WTC11 (cell line): Measurements from ENCODE around the gene ERICH6B. TPM values are rescaled to one million over a fixed set of nuclear protein-coding genes. Genes with fewer than 3 reads are reported as not detected.

Experiments used
- ATAC-seq: fragments of 200-7000 bp; cut with Tn5 transposase; 2 replicates; pipeline ENCODE4 v1.10.0; 2021; ENCODE audit warnings: mild to moderate bottlenecking, moderate library complexity
- CTCF ChIA-PET: fragments of 300-600 bp; sonication (Branson Sonifier 250); formaldehyde crosslinking; loops from one replicate; lab custom pipeline; 2021; ENCODE audit warnings: antibody characterized with exemption; lab: Charles Lee
- POLR2A ChIA-PET: fragments of 350-600 bp; sonication (Branson Sonifier 250); formaldehyde crosslinking; loops from one replicate; lab custom pipeline; 2021; ENCODE audit warnings: antibody characterized with exemption; lab: Charles Lee
- DNase-seq: peaks from one replicate; pipeline ENCODE4 v3.0.0; 2021; ENCODE audit warnings: low spot score
- H3K27ac Mint-ChIP-seq: 2 replicates; pipeline ENCODE4 v1.8.0; 2021; ENCODE audit warnings: mixed read lengths
- H3K27me3 Mint-ChIP-seq: 2 replicates; pipeline ENCODE4 v1.8.0; 2021; ENCODE audit warnings: low read depth, mild to moderate bottlenecking, moderate library complexity, mixed read lengths
- H3K36me3 Mint-ChIP-seq: 2 replicates; pipeline ENCODE4 v1.8.0; 2021; ENCODE audit warnings: mixed read lengths
- H3K4me1 Mint-ChIP-seq: 2 replicates; pipeline ENCODE4 v1.8.0; 2022; ENCODE audit warnings: mixed read lengths
- H3K4me3 Mint-ChIP-seq: 2 replicates; pipeline ENCODE4 v1.8.0; 2021; ENCODE audit warnings: mild to moderate bottlenecking, moderate library complexity, mixed read lengths
- H3K9me3 Mint-ChIP-seq: 2 replicates; pipeline ENCODE4 v1.8.0; 2021; ENCODE audit warnings: mixed read lengths
- AR ChIP-seq: fragments of 250-450 bp; sonication (Bioruptor Pico); IDR thresholded peaks from 2 replicates; pipeline ENCODE4 v1.9.0; 2021; ENCODE audit warnings: mild to moderate bottlenecking
- CREB1 ChIP-seq: sonication (generic); formaldehyde crosslinking; IDR thresholded peaks from 2 replicates; pipeline ENCODE4 v1.8.0; 2023; ENCODE audit warnings: mild to moderate bottlenecking, missing genetic modification reagents
- E2F1 ChIP-seq: sonication (generic); formaldehyde crosslinking; IDR thresholded peaks from 2 replicates; pipeline ENCODE4 v1.8.0; 2022; ENCODE audit warnings: mild to moderate bottlenecking, missing genetic modification reagents
- EMX1 ChIP-seq: fragments of 250-450 bp; sonication (Bioruptor Pico); IDR thresholded peaks from 2 replicates; pipeline ENCODE4 v1.8.0; 2021; ENCODE audit warnings: mild to moderate bottlenecking
- FOXP1 ChIP-seq: sonication (generic); formaldehyde crosslinking; IDR thresholded peaks from 2 replicates; pipeline ENCODE4 v1.8.0; 2022; ENCODE audit warnings: missing genetic modification reagents, mild to moderate bottlenecking, moderate library complexity, borderline replicate concordance
- GABPB1 ChIP-seq: sonication (generic); formaldehyde crosslinking; IDR thresholded peaks from 2 replicates; pipeline ENCODE4 v1.8.1; 2023; ENCODE audit warnings: mild to moderate bottlenecking, missing genetic modification reagents
- GTF2I ChIP-seq: fragments of 250-450 bp; sonication (Bioruptor Pico); conservative IDR thresholded peaks from 2 replicates; pipeline ENCODE4 v1.4.0; 2021; ENCODE audit warnings: mild to moderate bottlenecking
- IRF1 ChIP-seq: sonication (generic); formaldehyde crosslinking; IDR thresholded peaks from 2 replicates; pipeline ENCODE4 v1.8.0; 2023; ENCODE audit warnings: missing genetic modification reagents
- IRF2 ChIP-seq: sonication (generic); formaldehyde crosslinking; IDR thresholded peaks from 2 replicates; pipeline ENCODE4 v1.8.0; 2022; ENCODE audit warnings: low read depth, missing genetic modification reagents, borderline replicate concordance
- KAT7 ChIP-seq: sonication (generic); formaldehyde crosslinking; IDR thresholded peaks from 2 replicates; pipeline ENCODE4 v1.8.1; 2023; ENCODE audit warnings: missing genetic modification reagents, mild to moderate bottlenecking, borderline replicate concordance
- NR2C2 ChIP-seq: sonication (generic); formaldehyde crosslinking; IDR thresholded peaks from 2 replicates; pipeline ENCODE4 v1.8.0; 2022; ENCODE audit warnings: mild to moderate bottlenecking, missing genetic modification reagents
- PREB ChIP-seq: sonication (generic); formaldehyde crosslinking; IDR thresholded peaks from 2 replicates; pipeline ENCODE4 v1.8.1; 2022; ENCODE audit warnings: mild to moderate bottlenecking, missing genetic modification reagents, moderate library complexity, borderline replicate concordance
- STAT6 ChIP-seq: sonication (generic); formaldehyde crosslinking; conservative IDR thresholded peaks from 2 replicates; pipeline ENCODE4 v1.8.1; 2023; ENCODE audit warnings: mild to moderate bottlenecking, low read depth, missing genetic modification reagents, moderate library complexity
- TEAD4 ChIP-seq: sonication (generic); formaldehyde crosslinking; IDR thresholded peaks from 2 replicates; pipeline ENCODE4 v1.8.0; 2022; ENCODE audit warnings: mild to moderate bottlenecking, missing genetic modification reagents
- TP53 ChIP-seq: sonication (generic); formaldehyde crosslinking; IDR thresholded peaks from 2 replicates; pipeline ENCODE4 v1.8.1; 2023; ENCODE audit warnings: mild to moderate bottlenecking, missing genetic modification reagents
- USF2 ChIP-seq: sonication (generic); formaldehyde crosslinking; IDR thresholded peaks from 2 replicates; pipeline ENCODE4 v1.8.1; 2023; ENCODE audit warnings: mild to moderate bottlenecking, missing genetic modification reagents, moderate library complexity
- ZNF121 ChIP-seq: sonication (generic); formaldehyde crosslinking; IDR thresholded peaks from 2 replicates; pipeline ENCODE4 v1.8.0; 2023; ENCODE audit warnings: missing genetic modification reagents
- ZNF232 ChIP-seq: sonication (generic); formaldehyde crosslinking; IDR thresholded peaks from 2 replicates; pipeline ENCODE4 v1.8.0; 2022; ENCODE audit warnings: mild to moderate bottlenecking, missing genetic modification reagents
- ZNF281 ChIP-seq: sonication (generic); formaldehyde crosslinking; IDR thresholded peaks from 2 replicates; pipeline ENCODE4 v1.8.0; 2023; ENCODE audit warnings: mild to moderate bottlenecking, missing genetic modification reagents
- ZNF396 ChIP-seq: fragments of 250-450 bp; sonication (Bioruptor Pico); IDR thresholded peaks from 2 replicates; pipeline ENCODE4 v1.8.0; 2021; ENCODE audit warnings: mild to moderate bottlenecking, moderate library complexity, borderline replicate concordance
- ZNF416 ChIP-seq: fragments of 250-450 bp; sonication (Bioruptor Pico); IDR thresholded peaks from 2 replicates; pipeline ENCODE4 v1.9.0; 2021; ENCODE audit warnings: mild to moderate bottlenecking, inconsistent platforms
- ZNF671 ChIP-seq: fragments of 250-450 bp; sonication (Bioruptor Pico); IDR thresholded peaks from 2 replicates; pipeline ENCODE4 v1.8.0; 2021; ENCODE audit warnings: mild to moderate bottlenecking
- total RNA-seq: library from RNA; stranded (reverse); gene quantifications from 3 replicates; pipeline ENCODE4 v1.2.3, GENCODE V29; 2021

The ERICH6B gene
- total RNA-seq, 1 experiment from 2014 or later = not detected

- peaks cover 26% of the 10 kb centered on the region for H3K36me3 Mint-ChIP-seq
- DNase-seq (no peak), ATAC-seq (no peak)
- ChIA-PET CTCF (no interaction called here), POLR2A (no interaction called here)
- H3K27ac Mint-ChIP-seq = no peak overlapping the region
- no peak overlapping the region for H3K4me3 Mint-ChIP-seq
- TF ChIP-seq STAT6 (CRISPR knock-in tag) (no peak), TP53 (CRISPR knock-in tag) (no peak), E2F1 (CRISPR knock-in tag) (no peak), ZNF416 (CRISPR knock-in tag) (no peak), ZNF671 (CRISPR knock-in tag) (no peak), IRF1 (CRISPR knock-in tag) (no peak), IRF2 (CRISPR knock-in tag) (no peak), ZNF121 (no peak), CREB1 (CRISPR knock-in tag) (no peak)
- H3K27me3 Mint-ChIP-seq = no peaks in the 10 kb centered on the region
- H3K9me3 Mint-ChIP-seq = peaks cover 3% of the 10 kb centered on the region
- no peaks in the 10 kb centered on the region for H3K4me1 Mint-ChIP-seq
Observed at GRCh38 chr13:45503658-45504057, 111.9 kb downstream of the ERICH6B start.

- Mint-ChIP-seq H3K9me3 (peaks cover 7% of the 10 kb centered on the region), H3K27ac (no peak overlapping the region)
- TF ChIP-seq CREB1 (CRISPR knock-in tag) (no peak), GTF2I (CRISPR knock-in tag) (no peak), KAT7 (CRISPR knock-in tag) (no peak), FOXP1 (CRISPR knock-in tag) (no peak), ZNF232 (CRISPR knock-in tag) (no peak), USF2 (no peak), NR2C2 (CRISPR knock-in tag) (no peak), ZNF396 (CRISPR knock-in tag) (no peak), GABPB1 (CRISPR knock-in tag) (no peak), EMX1 (CRISPR knock-in tag) (no peak), ZNF281 (CRISPR knock-in tag) (no peak), AR (CRISPR knock-in tag) (no peak), TEAD4 (CRISPR knock-in tag) (no peak), PREB (CRISPR knock-in tag) (no peak)
Observed at GRCh38 chr13:45501175-45501526, 114.4 kb downstream of the ERICH6B start.

More at GRCh38 chr13:45501175-45501526, 114.4 kb downstream of the ERICH6B start:
- ChIA-PET POLR2A (no interaction called here), CTCF (no interaction called here)
- Mint-ChIP-seq H3K36me3 (peaks cover 43% of the 10 kb centered on the region), H3K4me1 (no peaks in the 10 kb centered on the region), H3K27me3 (no peaks in the 10 kb centered on the region), H3K4me3 (no peak overlapping the region)
- no peak for ATAC-seq
- no peak for DNase-seq
